GM19395 (cell line): Measurements from ENCODE around the gene EIF6.
"Not testable (repeated sequence)": the region's sequence is repeated elsewhere in the genome, so short reads cannot be mapped to it uniquely, and the experiment has no call there.

Experiments used
- ATAC-seq: cut with Tn5 transposase; IDR thresholded peaks from one replicate; pipeline ENCODE4 v1.9.1; 2021; ENCODE audit warnings: mild to moderate bottlenecking, moderate library complexity; ENCODE audit not compliant: unreplicated experiment

EIF6 gene

DNA sequence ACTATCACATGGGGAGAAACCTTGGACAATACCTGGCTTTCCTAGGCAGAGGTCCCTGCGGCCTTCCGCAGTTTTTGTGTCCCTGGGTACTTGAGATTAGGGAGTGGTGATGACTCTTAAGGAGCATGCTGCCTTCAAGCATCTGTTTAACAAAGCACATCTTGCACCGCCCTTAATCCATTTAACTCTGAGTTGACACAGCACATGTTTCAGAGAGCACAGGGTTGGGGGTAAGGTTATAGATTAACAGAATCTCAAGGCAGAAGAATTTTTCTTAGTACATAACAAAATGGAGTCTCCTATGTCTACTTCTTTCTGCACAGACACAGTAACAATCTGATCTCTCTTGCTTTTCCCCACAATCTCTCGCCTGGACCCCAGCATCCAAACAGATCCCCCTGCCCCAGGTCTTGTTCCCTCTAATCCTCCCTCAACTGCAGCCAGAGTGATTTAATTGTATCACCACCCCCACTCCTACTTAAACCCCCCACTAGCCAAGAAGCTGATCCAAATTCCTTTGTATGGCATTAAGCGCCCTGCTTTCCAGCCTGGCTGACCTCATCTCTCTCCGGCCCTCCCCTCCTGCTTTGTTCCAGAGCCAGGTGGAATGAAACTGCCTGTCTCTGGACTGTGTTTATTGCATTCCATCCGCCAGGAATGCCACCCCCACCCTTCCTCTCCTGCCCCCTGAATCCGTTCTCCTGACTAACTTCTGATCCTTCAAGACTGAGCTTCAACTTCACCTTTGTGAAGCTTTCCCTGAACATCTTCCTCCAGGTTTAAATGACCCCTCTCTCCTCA, 21.6 kb downstream of the EIF6 start:
- not testable (repeated sequence) for ATAC-seq

- ATAC-seq, result not testable (repeated sequence)
Measured at GRCh38 chr20:35262321-35262720, 22.3 kb downstream of the EIF6 start.

DNA sequence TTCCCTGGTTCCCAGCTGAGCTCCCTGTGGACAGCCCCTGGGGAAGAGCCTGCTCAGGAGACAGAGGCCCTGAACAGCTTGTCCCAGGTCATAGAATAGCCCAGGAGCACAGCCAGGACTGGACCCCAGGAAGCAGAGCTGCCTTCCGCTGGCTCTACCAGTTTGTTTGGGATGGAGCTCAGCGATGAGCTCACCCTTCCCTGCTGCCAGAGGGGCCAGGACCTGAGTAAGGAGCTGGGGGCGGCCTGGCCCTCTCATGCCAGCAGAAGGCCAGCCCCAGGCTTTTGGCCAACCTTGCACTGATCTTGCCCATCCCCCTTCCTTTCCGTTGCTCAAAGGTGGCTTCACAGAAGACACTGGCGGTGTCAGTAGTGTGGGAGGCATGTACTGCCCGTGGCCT, 24.1 kb downstream of the EIF6 start:
- no peak for ATAC-seq

DNA sequence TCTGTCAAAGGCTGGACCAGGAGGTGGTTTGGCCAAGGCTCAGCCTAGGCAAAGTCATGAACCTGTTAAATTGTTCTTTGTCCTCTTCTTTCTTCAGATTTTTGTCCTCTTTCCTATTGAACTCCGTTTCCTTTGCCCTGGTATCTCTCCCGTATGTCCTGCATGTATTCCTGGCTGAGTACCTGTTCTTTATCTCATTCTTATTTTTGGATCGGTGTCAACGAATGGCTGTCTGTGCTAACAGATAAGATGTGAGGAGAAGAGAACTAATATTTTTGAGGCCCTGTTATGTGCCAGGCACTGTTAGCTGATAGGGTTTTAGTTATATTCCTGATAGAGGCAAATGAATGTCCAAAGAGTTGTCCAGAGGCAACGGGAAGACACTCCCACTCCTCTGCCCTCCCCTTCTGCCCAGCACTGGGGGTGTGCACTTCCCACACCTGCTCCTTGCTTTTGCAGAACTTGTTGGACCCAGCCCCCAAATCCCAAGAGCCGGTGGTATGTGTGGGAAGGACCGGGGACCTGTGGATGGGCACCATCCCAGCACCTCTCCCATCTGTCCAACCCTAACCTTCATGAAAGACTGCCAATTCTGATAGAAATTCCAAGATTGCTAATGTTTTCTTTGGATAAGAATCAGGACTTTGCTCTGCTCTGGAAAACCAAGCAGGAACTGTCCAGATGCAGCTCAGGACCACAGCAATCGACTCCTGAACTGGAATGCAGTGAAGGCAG, 27.2 kb downstream of the EIF6 start:
- no peak for ATAC-seq

- ATAC-seq, result no peak
Measured at GRCh38 chr20:35254448-35254999, 30.0 kb downstream of the EIF6 start.

DNA sequence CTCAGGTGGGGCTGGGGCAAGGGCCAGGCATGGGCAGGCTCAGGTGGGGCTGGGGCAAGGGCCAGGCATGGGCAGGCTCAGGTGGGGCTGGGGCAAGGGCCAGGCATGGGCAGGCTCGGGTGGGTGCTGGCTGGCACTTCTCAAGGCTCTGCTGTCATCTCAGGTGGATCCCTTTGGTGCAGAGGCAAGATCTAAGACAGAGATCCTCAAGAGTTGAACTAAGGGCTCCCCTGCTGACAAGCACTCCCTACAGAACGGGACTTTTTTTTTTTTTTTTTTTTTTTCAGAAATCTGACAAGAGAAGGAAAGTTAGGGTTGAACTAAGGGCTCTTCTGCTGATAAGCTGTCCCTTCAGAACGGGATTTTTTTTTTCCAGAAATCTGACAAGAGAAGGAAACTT, 31.6 kb downstream of the EIF6 start:
- no peak for ATAC-seq

- not testable (repeated sequence) for ATAC-seq
Measured at GRCh38 chr20:35252598-35252997, 32.0 kb downstream of the EIF6 start.

DNA sequence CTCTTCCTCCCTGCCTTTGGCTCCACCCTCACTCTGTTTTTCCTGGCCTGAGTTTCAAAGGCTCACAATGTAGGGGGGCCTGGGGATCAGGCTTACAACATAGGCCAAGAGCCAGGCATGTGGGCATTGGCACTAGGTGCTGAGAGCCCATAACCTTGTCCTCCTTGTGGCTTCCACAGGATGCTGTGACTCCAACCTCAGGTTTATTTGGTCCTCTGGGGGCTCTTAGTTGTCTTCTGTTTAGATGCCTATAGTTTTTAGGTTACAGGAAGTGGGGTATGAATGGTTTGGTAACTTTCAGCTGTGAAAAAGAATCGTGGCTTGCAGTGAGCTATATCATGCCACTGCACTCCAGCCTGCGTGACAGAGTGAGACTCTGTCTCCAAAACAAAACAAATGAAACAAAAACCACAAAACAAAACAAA, 32.5 kb downstream of the EIF6 start:
- ATAC-seq, result peak; percentile 80

- no peak for ATAC-seq
Measured at GRCh38 chr20:35251613-35251940, 33.0 kb downstream of the EIF6 start.

DNA sequence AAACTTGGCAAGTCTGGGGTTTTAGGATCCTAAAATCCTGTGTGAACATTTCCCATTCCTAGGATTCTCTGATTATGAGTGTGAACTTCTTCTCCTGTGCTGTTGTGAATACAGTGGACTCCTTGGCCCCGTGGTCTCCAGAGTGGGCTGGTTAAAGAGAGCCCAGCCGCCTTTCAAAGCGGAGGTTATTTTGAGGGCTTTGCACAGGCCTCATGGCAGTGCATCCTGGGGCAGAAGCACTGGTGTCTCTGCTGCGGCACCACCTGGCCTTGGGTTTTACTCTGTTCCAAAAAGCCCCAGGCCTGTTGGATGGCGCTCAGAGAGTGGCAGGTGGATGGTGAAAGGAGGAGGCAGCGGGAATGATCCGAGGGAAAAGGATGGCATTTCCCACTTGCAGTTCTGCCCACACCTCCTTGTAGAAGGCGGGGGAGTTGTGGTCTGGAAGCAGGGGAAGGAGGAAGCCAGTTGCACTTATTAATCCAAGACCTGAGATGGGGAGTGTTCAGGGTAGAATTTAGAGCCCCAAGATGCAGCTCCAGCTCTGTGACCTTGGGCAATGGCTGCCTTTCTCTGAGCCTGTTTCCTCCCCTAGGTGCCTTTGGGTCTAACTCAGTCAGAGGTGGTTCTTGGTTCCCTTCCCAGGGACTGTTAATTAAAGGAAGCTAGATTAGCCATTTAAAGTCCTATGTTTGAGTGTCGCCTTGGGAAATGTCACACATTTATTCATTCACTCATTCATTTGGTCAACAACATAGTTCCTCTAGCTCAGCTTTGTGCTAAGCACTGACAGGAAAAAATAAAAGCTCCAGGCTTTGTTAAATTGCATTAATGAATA, 35.7 kb downstream of the EIF6 start:
- no peak for ATAC-seq

- no peak for ATAC-seq
Measured at GRCh38 chr20:35246723-35247122, 37.8 kb downstream of the EIF6 start.

DNA sequence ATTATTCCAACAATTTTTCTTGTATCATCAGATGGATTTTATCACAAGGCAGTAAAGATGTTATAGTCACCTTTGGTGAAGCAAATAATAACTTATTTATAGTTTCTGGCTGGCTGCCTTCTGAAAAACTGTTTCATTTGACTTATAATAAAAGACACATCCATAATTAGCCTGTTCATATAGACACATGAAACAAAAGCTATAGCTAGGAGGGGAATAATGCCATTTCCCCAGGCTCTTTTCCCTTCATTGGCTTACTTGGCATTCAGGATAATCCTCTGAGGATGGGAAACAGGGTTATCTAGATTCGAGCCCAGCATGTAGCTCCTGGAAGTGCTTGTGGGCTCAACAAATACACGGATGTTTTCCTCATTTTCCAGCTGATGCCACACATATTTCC, 40.6 kb downstream of the EIF6 start:
- ATAC-seq, result no peak

DNA sequence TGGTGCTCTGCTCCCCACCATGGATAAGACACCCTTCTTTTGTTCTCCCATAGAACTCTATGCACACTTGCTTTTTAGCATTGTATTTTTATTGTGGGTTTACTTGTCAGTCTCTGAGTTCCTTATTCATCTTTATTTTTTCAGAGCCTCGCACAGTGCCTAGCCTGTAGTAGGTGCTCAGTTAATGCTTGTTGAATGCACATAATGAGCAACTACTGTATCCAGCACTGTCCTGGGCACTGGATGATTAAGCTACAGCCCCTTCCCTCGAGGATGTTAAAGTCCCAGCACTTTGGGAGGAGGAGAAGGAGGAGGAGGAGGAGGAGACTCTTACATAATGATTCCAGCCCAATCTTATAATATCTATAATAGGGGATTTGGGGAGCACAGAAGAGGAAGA, 41.3 kb downstream of the EIF6 start:
- ATAC-seq, result no peak

- ATAC-seq, result no peak
Measured at GRCh38 chr20:35240811-35241293, 43.7 kb downstream of the EIF6 start.

- no peak for ATAC-seq
Measured at GRCh38 chr20:35240083-35240810, 44.3 kb downstream of the EIF6 start.

DNA sequence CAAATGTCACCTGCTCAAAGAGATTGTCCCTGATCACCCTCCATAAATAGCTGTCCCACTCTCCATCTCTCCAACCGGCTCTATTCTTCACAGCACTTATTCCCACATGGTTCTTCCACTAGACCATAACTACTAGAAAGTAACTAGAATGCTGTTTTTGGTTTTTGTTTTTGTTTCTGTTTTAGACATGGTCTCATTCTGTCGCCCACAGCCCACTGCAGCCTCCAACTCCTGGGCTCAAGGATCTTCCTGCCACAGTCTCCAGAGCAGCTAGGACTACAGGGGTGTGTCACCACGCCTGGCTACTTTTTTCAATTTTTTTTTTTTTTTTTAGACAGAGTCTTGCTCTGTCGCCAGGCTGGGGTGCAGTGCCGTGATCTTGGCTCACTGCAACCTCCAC, 45.8 kb downstream of the EIF6 start:
- no peak for ATAC-seq

- ATAC-seq, result no peak
Measured at GRCh38 chr20:35238170-35238569, 46.4 kb downstream of the EIF6 start.

DNA sequence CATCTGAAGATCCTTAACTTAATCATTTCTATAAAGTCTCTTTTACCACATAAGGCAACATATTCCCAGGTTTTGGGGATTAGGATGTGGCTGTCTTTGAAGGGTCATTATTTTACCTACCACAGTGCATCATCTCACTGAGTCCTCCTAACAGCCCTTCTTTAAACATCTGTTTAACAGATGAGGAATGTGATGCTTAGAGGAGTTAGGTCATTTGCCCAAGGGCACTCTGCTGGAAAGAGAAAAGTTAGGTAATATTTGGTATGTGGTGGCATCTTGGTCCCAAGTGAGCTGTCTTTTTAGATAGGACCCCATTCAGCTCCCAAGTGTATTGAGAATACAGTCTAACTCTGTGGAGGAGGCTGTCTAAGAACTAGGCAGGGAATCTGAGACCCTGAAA, 47.1 kb downstream of the EIF6 start:
- no peak for ATAC-seq

DNA sequence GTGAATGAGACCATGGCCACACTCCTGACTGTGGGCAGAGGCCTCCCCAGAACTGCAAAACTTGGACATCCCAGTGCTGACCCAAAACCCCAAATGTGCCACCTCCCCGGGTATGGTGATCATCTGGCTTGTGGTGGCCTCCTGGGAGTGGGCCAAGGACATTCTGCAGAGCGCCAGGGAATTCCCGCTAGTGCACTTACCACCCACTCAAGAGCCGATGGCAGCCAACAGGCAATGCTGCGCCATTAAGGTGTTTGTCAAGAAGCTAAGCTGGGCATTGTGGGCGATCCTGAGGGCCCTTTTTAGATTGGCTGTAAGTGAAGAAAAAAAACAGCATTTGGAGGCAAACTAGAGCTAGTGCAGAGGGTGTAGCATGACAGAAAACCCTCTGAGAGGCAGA, 48.7 kb downstream of the EIF6 start:
- no peak for ATAC-seq

DNA sequence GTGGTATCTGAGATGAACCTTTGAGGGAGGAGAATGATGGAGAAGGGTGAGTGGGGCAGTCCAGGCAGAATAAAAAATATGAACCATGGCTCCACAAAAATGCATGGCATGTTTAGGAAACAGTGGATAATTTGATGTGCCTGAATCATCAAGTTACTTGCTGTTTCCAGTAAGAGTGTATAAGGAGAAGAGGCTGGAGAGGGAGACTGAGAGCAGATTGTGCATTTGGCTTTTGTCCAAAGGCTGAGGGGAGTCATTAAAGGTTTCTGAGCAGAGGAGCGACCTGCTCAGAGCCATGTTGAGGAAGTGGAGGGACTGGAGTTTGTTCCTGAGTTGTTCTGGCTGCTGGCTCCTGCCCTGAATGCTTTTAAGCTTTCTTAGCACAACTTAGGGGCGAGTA, 52.0 kb downstream of the EIF6 start:
- no peak for ATAC-seq
